Neural cell (in vitro differentiated cells): ENCODE measurements around the gene SLC36A3. TPM values are rescaled to one million over a fixed set of nuclear protein-coding genes. Genes with fewer than 3 reads are reported as not detected.

Experiments used
- H2AFZ ChIP-seq: fragments of 200-600, 300-800 bp; sonication (generic), shearing (Covaris generic); 2 replicates; pipeline ENCODE4 v1.6.0; 2014; ENCODE audit warnings: low read depth, mild to moderate bottlenecking, antibody characterized with exemption, low read length, moderate library complexity
- H3F3A ChIP-seq: fragments of 200-600 bp; shearing (Covaris generic); 2 replicates; pipeline ENCODE4 v1.6.1; 2016; ENCODE audit warnings: mild to moderate bottlenecking, moderate library complexity, mixed read lengths, antibody characterized with exemption, low read length; ENCODE audit not compliant: insufficient read depth, poor library complexity, severe bottlenecking
- H3K27ac ChIP-seq: fragments of 200-600, 300-800 bp; sonication (generic), shearing (Covaris generic); 2 replicates; pipeline ENCODE4 v1.5.1; 2014; ENCODE audit warnings: mild to moderate bottlenecking, low read length, moderate library complexity
- H3K27me3 ChIP-seq: fragments of 300-800, 200-600 bp; sonication (generic), shearing (Covaris generic); 2 replicates; pipeline ENCODE4 v1.6.0; 2014; ENCODE audit warnings: mild to moderate bottlenecking, low read depth, low read length, moderate library complexity; ENCODE audit not compliant: insufficient read depth
- H3K36me3 ChIP-seq: fragments of 300-800, 200-600 bp; sonication (generic), shearing (Covaris generic); 2 replicates; pipeline ENCODE4 v1.5.1; 2014; ENCODE audit warnings: mild to moderate bottlenecking, antibody characterized with exemption, low read length, moderate library complexity; ENCODE audit not compliant: insufficient read depth
- H3K4me2 ChIP-seq: fragments of 300-800, 200-600 bp; sonication (generic), shearing (Covaris generic); 2 replicates; pipeline ENCODE4 v1.6.0; 2014; ENCODE audit warnings: mild to moderate bottlenecking, low read length
- H3K4me3 ChIP-seq: fragments of 300-800, 200-600 bp; sonication (generic), shearing (Covaris generic); 2 replicates; pipeline ENCODE4 v1.5.1; 2014; ENCODE audit warnings: mild to moderate bottlenecking, low read length, moderate library complexity
- H3K79me2 ChIP-seq: fragments of 200-600 bp; shearing (Covaris generic); replicated peaks from 2 replicates; pipeline ENCODE4 v1.6.0; 2014; ENCODE audit warnings: mild to moderate bottlenecking, low read length, moderate library complexity; ENCODE audit not compliant: insufficient read depth
- H3K9ac ChIP-seq: fragments of 300-800, 200-600 bp; sonication (generic), shearing (Covaris generic); 2 replicates; pipeline ENCODE4 v1.6.1; 2016; ENCODE audit warnings: mild to moderate bottlenecking, low read length, mixed read lengths
- H3K9me2 ChIP-seq: fragments of 200-600 bp; shearing (Covaris generic); 2 replicates; pipeline ENCODE4 v1.6.1; 2016; ENCODE audit warnings: mild to moderate bottlenecking, low read length, mixed read lengths; ENCODE audit not compliant: insufficient read depth
- H3K9me3 ChIP-seq: fragments of 200-600, 300-800 bp; sonication (generic), shearing (Covaris generic); 2 replicates; pipeline ENCODE4 v1.6.1; 2016; ENCODE audit warnings: mild to moderate bottlenecking, mixed run types, low read length, moderate library complexity, mixed read lengths
- H4K20me1 ChIP-seq: fragments of 200-600 bp; shearing (Covaris generic); 2 replicates; pipeline ENCODE4 v1.6.1; 2016; ENCODE audit warnings: mild to moderate bottlenecking, mixed run types; ENCODE audit not compliant: insufficient read depth
- EP300 ChIP-seq: fragments of 450-650 bp; conservative IDR thresholded peaks from 2 replicates; pipeline ENCODE4 v1.6.1; 2014; ENCODE audit warnings: antibody characterized with exemption, mild to moderate bottlenecking, moderate library complexity; ENCODE audit not compliant: poor library complexity, severe bottlenecking
- EZH2 ChIP-seq: fragments of 200-600, 300-800 bp; shearing (Covaris generic), sonication (generic); IDR thresholded peaks from 2 replicates; pipeline ENCODE4 v1.6.1; 2014; ENCODE audit warnings: antibody characterized with exemption, low read length, borderline replicate concordance, mild to moderate bottlenecking; ENCODE audit not compliant: insufficient read depth, poor library complexity, severe bottlenecking
- MXI1 ChIP-seq: fragments of 450-650 bp; conservative IDR thresholded peaks from 2 replicates; pipeline ENCODE4 v1.6.1; 2014; ENCODE audit warnings: antibody characterized with exemption, mild to moderate bottlenecking; ENCODE audit not compliant: poor library complexity, severe bottlenecking
- POLR2AphosphoS5 ChIP-seq: IDR thresholded peaks from 2 replicates; pipeline ENCODE4 v1.6.1; 2012
- RAD21 ChIP-seq: fragments of 450-650 bp; conservative IDR thresholded peaks from 2 replicates; pipeline ENCODE4 v1.6.1; 2014; ENCODE audit warnings: antibody characterized with exemption, mild to moderate bottlenecking, moderate library complexity
- REST ChIP-seq: IDR thresholded peaks from 2 replicates; pipeline ENCODE4 v1.6.1; 2012; ENCODE audit warnings: borderline replicate concordance
- SMC3 ChIP-seq: fragments of 450-650 bp; conservative IDR thresholded peaks from 2 replicates; pipeline ENCODE4 v1.6.1; 2014; ENCODE audit warnings: antibody characterized with exemption, mild to moderate bottlenecking, moderate library complexity; ENCODE audit not compliant: poor library complexity
- TAF1 ChIP-seq: IDR thresholded peaks from 2 replicates; pipeline ENCODE4 v1.6.1; 2012; ENCODE audit warnings: low read depth
- polyA plus RNA-seq: library from polyadenylated mRNA; depleted of rRNA; stranded (reverse); fragments of >200 nt; gene quantifications from 2 replicates; pipeline ENCODE4 v1.2.3, GENCODE V29; 2014
- TF ChIP-seq, protein P1 (sequence below): fragments of 450-650 bp; IDR thresholded peaks from 2 replicates; pipeline ENCODE4 v1.5.1; 2014; ENCODE audit warnings: antibody characterized with exemption, mild to moderate bottlenecking, moderate library complexity; ENCODE audit not compliant: poor library complexity, severe bottlenecking

Gene SLC36A3
- polyA plus RNA-seq, 1 donor from 2014 or later: not detected

GRCh38 chr5:151270599-151270998, 33.0 kb downstream of the SLC36A3 start:
- TF ChIP-seq TAF1 (no peak), MXI1 (no peak), RAD21 (no peak), SMC3 (no peak), POLR2AphosphoS5 (no peak), EP300 (no peak), REST (no peak), EZH2 (no peak)
- TF ChIP-seq, protein P1, sequence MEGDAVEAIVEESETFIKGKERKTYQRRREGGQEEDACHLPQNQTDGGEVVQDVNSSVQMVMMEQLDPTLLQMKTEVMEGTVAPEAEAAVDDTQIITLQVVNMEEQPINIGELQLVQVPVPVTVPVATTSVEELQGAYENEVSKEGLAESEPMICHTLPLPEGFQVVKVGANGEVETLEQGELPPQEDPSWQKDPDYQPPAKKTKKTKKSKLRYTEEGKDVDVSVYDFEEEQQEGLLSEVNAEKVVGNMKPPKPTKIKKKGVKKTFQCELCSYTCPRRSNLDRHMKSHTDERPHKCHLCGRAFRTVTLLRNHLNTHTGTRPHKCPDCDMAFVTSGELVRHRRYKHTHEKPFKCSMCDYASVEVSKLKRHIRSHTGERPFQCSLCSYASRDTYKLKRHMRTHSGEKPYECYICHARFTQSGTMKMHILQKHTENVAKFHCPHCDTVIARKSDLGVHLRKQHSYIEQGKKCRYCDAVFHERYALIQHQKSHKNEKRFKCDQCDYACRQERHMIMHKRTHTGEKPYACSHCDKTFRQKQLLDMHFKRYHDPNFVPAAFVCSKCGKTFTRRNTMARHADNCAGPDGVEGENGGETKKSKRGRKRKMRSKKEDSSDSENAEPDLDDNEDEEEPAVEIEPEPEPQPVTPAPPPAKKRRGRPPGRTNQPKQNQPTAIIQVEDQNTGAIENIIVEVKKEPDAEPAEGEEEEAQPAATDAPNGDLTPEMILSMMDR: no peak

GRCh38 chr5:151267491-151268260, 35.9 kb downstream of the SLC36A3 start:
- Histone ChIP-seq H3K27me3 (no peaks in the 10 kb centered on the region), H3F3A (no peaks in the 10 kb centered on the region), H3K36me3 (no peaks in the 10 kb centered on the region), H2AFZ (no peak overlapping the region), H3K79me2 (no peaks in the 10 kb centered on the region), H3K9me2 (no peaks in the 10 kb centered on the region), H3K27ac (no peak overlapping the region), H4K20me1 (no peaks in the 10 kb centered on the region), H3K4me3 (no peak overlapping the region), H3K9me3 (no peaks in the 10 kb centered on the region), H3K4me2 (no peak overlapping the region), H3K9ac (no peak overlapping the region)
- TF ChIP-seq MXI1 (no peak), EP300 (no peak), POLR2AphosphoS5 (no peak), RAD21 (no peak), REST (no peak), SMC3 (no peak), EZH2 (no peak), TAF1 (no peak)
- TF ChIP-seq, protein P1: no peak

More at GRCh38 chr5:151270599-151270998, 33.0 kb downstream of the SLC36A3 start:
- Histone ChIP-seq H3K9ac (no peak overlapping the region), H3F3A (no peaks in the 10 kb centered on the region), H3K4me3 (no peak overlapping the region), H3K4me2 (no peak overlapping the region), H4K20me1 (no peaks in the 10 kb centered on the region), H3K79me2 (no peaks in the 10 kb centered on the region), H3K36me3 (no peaks in the 10 kb centered on the region), H3K27ac (no peak overlapping the region), H3K9me2 (no peaks in the 10 kb centered on the region), H2AFZ (no peak overlapping the region), H3K9me3 (no peaks in the 10 kb centered on the region), H3K27me3 (no peaks in the 10 kb centered on the region)
